ENCODE results near the gene PRKCZ. TPM values are rescaled to one million over a fixed set of nuclear protein-coding genes. Genes with fewer than 3 reads are reported as not detected.

The PRKCZ gene
- total RNA-seq, 2 donors from 2014 or later: 12.3 to 16.8 TPM

- no peak overlapping the region for H3K27ac Mint-ChIP-seq
- peaks cover 0 to 2% of the 10 kb centered on the region in 2 donors for H3K36me3 Mint-ChIP-seq (ENCODE audit: insufficient read depth in 2 of 2)
- no peaks in the 10 kb centered on the region for H3K9me3 Mint-ChIP-seq
- H3K27me3 Mint-ChIP-seq (ENCODE audit: low read depth): no peaks in the 10 kb centered on the region
- DNase-seq: no peak
- ATAC-seq (replicated peaks in 1 of 2): no peak
- H3K4me1 Mint-ChIP-seq (ENCODE audit: low read depth): peaks cover 5% of the 10 kb centered on the region
- H3K4me3 Mint-ChIP-seq: no peak overlapping the region
Observed at GRCh38 chr1:2103266-2103900, 53.2 kb downstream of the PRKCZ start.

DNA sequence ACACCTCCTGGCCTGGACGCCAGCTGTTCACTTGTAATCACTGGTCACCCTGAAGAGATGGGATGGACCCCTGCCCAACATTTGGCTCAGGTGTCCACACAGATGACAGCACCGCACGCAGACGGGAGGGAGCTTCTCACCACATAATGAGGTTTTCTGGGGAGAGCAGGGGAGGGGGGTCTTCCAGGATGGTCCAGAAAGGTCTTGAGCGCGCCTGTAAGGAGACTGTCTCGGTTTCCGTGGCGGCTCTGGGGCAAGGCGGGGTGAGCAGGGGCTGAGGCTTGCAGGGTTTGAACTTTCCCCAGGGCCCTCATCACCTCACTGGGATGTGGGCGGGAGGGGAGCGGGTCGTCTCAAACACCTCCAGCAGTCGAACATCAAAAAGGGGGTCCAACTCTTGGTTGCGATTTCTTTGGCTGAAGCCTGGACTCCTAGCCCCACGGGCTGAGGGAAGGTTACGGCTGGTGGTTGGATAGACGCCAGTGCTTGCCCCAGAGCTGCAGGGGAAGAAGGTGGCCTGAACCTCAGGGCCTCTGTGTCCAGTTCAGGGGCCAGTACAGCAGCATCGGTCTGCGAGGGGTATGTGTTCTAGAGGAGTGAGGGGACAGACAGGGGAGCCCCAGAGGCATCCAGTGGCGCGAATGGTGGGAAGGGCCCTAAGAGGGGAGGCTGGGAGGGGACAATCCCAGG, 53.8 kb downstream of the PRKCZ start:
- Mint-ChIP-seq H3K27me3 (ENCODE audit: low read depth) (no peaks in the 10 kb centered on the region), H3K27ac (no peak overlapping the region)

DNA sequence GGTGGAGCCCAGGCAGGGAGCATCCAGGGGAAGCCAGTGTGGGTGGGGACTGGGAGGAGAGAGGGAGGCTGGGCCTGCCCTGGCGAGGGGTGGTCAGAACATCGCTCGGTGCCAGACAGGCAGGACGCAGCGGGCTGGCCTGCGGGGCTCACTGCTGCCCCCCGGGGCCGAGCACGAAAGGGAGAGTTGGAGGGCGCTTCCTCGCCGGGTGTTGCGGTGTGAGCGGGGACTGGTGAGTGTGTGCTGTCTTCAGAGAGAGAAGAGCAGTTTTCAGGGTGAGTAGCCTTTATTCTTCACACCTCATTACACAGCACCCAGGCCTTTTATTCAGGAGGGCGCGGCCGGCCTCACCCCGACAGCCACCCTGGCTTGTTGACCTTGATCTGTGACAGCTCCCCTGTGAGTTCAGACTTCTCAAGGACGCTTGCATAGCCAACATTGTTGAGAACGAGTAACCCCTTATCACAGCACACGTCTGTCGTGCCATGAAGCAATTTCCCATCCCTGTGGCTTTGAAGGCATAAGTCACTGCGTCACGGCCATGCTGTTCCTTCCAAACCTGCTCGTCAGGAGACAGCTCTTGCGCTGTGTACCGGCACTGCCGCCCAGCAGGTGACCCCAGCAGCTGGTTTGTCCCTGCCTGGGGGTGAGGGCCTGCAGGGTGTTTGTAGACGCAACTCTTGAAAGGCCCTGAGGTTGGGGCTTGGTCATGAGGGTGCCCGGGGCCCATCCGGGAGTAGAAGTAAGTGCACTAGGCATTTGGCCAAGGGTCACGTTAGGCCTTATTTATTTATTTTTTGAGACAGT, 54.6 kb downstream of the PRKCZ start:
- ATAC-seq (replicated peaks in 1 of 2) (no peak), DNase-seq (no peak)
- H3K9me3 Mint-ChIP-seq: no peaks in the 10 kb centered on the region
- no peaks in the 10 kb centered on the region for H3K36me3 Mint-ChIP-seq (ENCODE audit: insufficient read depth in 2 of 2)
- H3K27me3 Mint-ChIP-seq (ENCODE audit: low read depth): no peaks in the 10 kb centered on the region
- no peak overlapping the region for H3K4me3 Mint-ChIP-seq
- no peak overlapping the region for H3K27ac Mint-ChIP-seq
- H3K4me1 Mint-ChIP-seq (ENCODE audit: low read depth): peaks cover 5% of the 10 kb centered on the region

More for the DNA sequence above, 53.8 kb downstream of the PRKCZ start:
- Mint-ChIP-seq H3K4me1 (ENCODE audit: low read depth) (peaks cover 5% of the 10 kb centered on the region), H3K36me3 (ENCODE audit: insufficient read depth in 2 of 2) (peaks cover 0 to under 1% of the 10 kb centered on the region in 2 donors), H3K9me3 (no peaks in the 10 kb centered on the region), H3K4me3 (no peak overlapping the region)
- no peak for DNase-seq
- no peak for ATAC-seq (replicated peaks in 1 of 2)

- Mint-ChIP-seq H3K4me3 (no peak overlapping the region), H3K36me3 (ENCODE audit: insufficient read depth in 2 of 2) (no peaks in the 10 kb centered on the region), H3K27me3 (ENCODE audit: low read depth) (no peaks in the 10 kb centered on the region), H3K9me3 (no peaks in the 10 kb centered on the region), H3K4me1 (ENCODE audit: low read depth) (peaks cover 5% of the 10 kb centered on the region), H3K27ac (no peak overlapping the region)
- ATAC-seq (replicated peaks in 1 of 2) (no peak), DNase-seq (no peak)
Observed at GRCh38 chr1:2105781-2106524, 55.7 kb downstream of the PRKCZ start.

DNA sequence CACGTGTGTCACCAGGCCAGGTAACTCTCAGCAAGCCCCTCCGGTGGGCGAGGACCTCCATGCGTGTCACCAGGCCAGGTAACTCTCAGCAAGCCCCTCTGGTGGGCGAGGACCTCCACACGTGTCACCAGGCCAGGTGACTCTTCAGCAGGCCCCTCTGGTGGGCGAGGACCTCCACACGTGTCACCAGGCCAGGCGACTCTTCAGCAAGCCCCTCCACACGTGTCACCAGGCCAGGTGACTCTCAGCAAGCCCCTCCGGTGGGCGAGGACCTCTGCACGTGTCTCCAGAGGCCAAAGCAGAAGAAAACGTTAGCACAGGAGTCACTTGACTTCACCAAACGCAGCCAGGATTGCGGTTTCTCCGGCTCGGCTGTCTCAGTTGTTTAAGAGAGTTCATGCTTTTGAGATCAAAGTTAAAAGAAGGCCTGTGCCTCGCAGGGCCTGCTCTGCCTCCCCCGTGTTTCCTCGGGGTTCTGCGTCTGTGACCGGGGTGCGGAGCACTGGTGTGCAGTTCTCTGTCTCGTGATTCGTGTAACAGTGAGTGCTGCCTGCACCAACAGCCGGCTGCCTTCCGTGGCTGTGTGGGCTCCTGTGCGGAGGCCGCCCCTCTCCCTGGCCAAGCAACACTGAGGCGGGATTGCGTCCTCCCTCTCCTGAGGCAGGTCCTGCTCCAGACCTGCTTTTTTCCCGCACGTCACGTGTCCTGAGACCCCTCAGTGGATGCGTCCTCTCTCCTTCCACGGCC, 56.6 kb downstream of the PRKCZ start:
- ATAC-seq (replicated peaks in 1 of 2): no peak
- Mint-ChIP-seq H3K36me3 (ENCODE audit: insufficient read depth in 2 of 2) (no peaks in the 10 kb centered on the region), H3K27ac (no peak overlapping the region), H3K4me3 (no peak overlapping the region), H3K9me3 (no peaks in the 10 kb centered on the region), H3K27me3 (ENCODE audit: low read depth) (no peaks in the 10 kb centered on the region), H3K4me1 (ENCODE audit: low read depth) (peaks cover 5% of the 10 kb centered on the region)
- DNase-seq: no peak

- no peak for ATAC-seq (replicated peaks in 1 of 2)
- Mint-ChIP-seq H3K4me1 (ENCODE audit: low read depth) (peaks cover 5% of the 10 kb centered on the region), H3K4me3 (no peak overlapping the region)
Observed at GRCh38 chr1:2107586-2108212, 57.5 kb downstream of the PRKCZ start.

GRCh38 chr1:2108213-2108876, 58.1 kb downstream of the PRKCZ start:
- Mint-ChIP-seq H3K9me3 (no peaks in the 10 kb centered on the region), H3K36me3 (ENCODE audit: insufficient read depth in 2 of 2) (no peaks in the 10 kb centered on the region), H3K4me1 (ENCODE audit: low read depth) (peaks cover 4% of the 10 kb centered on the region), H3K4me3 (no peak overlapping the region), H3K27ac (no peak overlapping the region), H3K27me3 (ENCODE audit: low read depth) (no peaks in the 10 kb centered on the region)
- DNase-seq (no peak), ATAC-seq (replicated peaks in 1 of 2) (no peak)

More at GRCh38 chr1:2107586-2108212, 57.5 kb downstream of the PRKCZ start:
- DNase-seq: no peak
- Mint-ChIP-seq H3K27me3 (ENCODE audit: low read depth) (no peaks in the 10 kb centered on the region), H3K36me3 (ENCODE audit: insufficient read depth in 2 of 2) (no peaks in the 10 kb centered on the region), H3K9me3 (no peaks in the 10 kb centered on the region), H3K27ac (no peak overlapping the region)

DNA sequence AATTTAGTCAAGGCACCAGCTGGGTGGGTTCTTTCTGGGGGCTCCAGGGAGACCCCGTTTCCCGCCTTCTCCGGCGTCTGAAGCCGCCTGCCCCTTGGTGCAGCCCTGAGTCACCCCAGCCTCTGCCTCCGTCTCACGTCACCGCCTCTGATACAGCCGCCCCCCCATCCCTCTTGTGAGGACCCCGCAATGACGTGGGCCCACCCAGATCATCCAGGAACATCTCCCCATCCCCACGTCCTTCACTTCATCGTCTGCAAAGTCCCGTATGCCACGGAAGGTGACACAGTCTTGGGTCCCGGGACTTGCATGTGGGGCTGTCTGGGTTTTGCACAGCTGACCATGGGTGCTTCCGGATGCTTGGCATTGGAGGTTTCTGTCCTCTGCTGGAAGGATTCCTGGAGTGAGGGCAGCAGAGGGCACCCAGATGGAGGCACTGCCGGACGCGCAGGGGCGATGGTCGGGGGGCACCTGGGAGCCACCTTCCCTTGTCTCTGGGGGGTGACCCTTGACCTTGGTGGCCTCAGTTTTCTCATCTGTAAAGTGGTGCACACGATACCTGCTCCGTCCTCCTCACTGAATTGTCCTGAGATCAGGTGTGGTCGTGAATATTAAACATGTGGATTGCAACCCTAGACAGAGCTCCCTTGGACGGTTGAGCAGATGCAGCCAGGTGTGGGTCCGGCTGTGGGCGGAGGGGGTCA, 58.8 kb downstream of the PRKCZ start:
- ATAC-seq (replicated peaks in 1 of 2): no peak
- no peaks in the 10 kb centered on the region for H3K4me1 Mint-ChIP-seq (ENCODE audit: low read depth)

DNA sequence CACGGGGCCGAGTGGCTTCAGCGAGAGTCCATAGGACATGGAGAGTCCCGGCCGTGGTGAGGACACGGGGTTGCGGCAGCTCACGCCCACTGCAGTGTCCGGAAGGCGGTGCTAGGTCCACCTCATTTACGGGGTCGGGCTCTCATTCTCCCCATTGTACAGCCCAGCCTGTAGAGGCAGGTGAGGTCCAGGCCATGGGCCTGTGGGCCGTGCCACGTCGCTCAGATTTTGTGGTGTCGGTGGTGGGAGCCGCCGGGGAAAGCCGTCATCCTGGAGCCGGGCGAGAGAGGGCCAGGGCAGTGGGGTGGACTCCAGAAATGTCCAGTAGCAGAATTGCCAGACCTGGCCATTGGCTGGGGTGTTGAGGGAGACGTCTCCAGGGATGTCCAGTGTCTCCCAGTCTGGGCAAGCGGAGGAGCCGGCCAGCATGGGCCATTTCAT, 59.4 kb downstream of the PRKCZ start:
- Mint-ChIP-seq H3K36me3 (ENCODE audit: insufficient read depth in 2 of 2) (no peaks in the 10 kb centered on the region), H3K4me3 (no peak overlapping the region), H3K27me3 (ENCODE audit: low read depth) (no peaks in the 10 kb centered on the region), H3K9me3 (no peaks in the 10 kb centered on the region), H3K4me1 (ENCODE audit: low read depth) (no peaks in the 10 kb centered on the region), H3K27ac (no peak overlapping the region)
- ATAC-seq (replicated peaks in 1 of 2) (no peak), DNase-seq (no peak)

More for the DNA sequence above, 58.8 kb downstream of the PRKCZ start:
- H3K9me3 Mint-ChIP-seq: no peaks in the 10 kb centered on the region
- H3K36me3 Mint-ChIP-seq (ENCODE audit: insufficient read depth in 2 of 2): no peaks in the 10 kb centered on the region
- no peak overlapping the region for H3K4me3 Mint-ChIP-seq
- no peak overlapping the region for H3K27ac Mint-ChIP-seq
- no peaks in the 10 kb centered on the region for H3K27me3 Mint-ChIP-seq (ENCODE audit: low read depth)
- DNase-seq: no peak

DNA sequence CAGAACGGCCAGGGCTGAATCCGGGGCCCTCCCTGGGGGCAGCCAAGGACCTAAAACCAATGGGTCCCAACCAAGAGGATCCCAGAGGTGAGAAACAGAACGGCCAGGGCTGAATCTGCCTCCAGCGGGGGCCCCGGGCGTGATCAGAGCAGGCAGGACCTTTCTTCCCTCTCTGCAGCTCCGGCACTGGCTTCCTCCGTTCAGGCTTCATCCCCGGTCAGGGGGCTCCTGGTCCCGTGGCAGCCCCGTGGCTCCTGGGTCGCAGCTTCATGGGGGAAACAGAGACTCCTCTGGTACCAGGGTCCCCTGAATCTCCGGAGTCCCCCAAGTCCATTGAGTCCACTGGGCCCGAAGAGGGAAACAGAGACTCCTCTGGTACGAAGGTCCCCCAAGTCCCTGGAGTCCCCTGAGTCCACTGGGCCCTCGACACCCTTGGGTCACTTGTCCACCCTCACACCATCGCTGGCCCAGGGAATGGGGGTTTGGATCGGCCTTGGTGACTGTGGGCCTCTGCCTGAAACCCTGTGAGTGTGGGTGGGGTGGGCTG, 60.1 kb downstream of the PRKCZ start:
- H3K4me3 Mint-ChIP-seq: no peak overlapping the region
- DNase-seq (no peak), ATAC-seq (replicated peaks in 1 of 2) (no peak)
- H3K9me3 Mint-ChIP-seq: no peaks in the 10 kb centered on the region
- no peaks in the 10 kb centered on the region for H3K4me1 Mint-ChIP-seq (ENCODE audit: low read depth)
- H3K36me3 Mint-ChIP-seq (ENCODE audit: insufficient read depth in 2 of 2): no peaks in the 10 kb centered on the region
- H3K27ac Mint-ChIP-seq: no peak overlapping the region
- no peaks in the 10 kb centered on the region for H3K27me3 Mint-ChIP-seq (ENCODE audit: low read depth)
